Stimulated activated CD8-positive, alpha-beta memory T cell treated with anti-CD3 and anti-CD28 coated beads, Interleukin-15, amount 100 ng/mL, for 48 hours (primary cell): Measurements from ENCODE around the gene MAN1C1.

Source experiments
- DNase-seq, 2 donors: peaks; one replicate each; pipeline ENCODE4 v3.0.0-alpha.2; 2020; ENCODE audit warnings: low read depth in 2 of 2

The MAN1C1 gene

GRCh38 chr1:25614501-25615171 is 2.0 kb upstream of the MAN1C1 start:
- no peak for DNase-seq

- no peak for DNase-seq
These were observed 1.4 kb upstream of the MAN1C1 start for GRCh38 chr1:25615172-25615541.

GRCh38 chr1:25615563-25616094 is 962 bp upstream of the MAN1C1 start:
- no peak for DNase-seq

DNA sequence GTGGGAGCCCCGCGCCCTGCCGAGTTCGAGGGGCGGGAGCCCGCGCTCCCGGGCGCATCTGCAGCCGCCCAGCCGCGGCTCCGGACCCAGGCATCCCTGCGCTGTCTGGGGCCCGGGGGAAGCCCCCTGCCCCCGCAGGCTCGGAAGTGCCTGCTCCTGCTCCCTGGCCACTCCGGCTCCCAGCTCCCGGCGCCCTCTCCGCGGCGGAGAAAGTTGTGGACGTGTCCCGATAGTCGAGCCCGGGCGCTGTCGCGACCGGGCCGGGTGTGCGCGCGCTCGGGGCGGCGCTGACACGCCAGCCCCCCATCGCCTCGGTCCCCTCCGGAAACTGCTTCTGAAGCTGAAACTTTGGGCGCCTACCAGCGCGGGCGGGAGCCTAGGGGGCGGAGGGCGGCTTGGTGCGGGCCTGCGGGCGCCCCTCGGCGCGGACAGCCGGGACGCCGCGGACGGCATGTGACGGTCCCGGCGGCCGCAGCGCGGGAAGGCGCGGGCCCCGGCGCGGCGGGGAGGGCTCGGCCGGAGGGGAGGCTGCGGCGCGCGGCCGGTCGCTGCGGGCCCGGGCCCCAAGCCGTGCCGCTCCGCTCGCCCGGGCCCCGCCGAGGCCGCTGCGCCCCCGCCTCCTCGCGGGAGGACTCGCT is 515 bp downstream of the MAN1C1 start:
- DNase-seq: no peak

DNA sequence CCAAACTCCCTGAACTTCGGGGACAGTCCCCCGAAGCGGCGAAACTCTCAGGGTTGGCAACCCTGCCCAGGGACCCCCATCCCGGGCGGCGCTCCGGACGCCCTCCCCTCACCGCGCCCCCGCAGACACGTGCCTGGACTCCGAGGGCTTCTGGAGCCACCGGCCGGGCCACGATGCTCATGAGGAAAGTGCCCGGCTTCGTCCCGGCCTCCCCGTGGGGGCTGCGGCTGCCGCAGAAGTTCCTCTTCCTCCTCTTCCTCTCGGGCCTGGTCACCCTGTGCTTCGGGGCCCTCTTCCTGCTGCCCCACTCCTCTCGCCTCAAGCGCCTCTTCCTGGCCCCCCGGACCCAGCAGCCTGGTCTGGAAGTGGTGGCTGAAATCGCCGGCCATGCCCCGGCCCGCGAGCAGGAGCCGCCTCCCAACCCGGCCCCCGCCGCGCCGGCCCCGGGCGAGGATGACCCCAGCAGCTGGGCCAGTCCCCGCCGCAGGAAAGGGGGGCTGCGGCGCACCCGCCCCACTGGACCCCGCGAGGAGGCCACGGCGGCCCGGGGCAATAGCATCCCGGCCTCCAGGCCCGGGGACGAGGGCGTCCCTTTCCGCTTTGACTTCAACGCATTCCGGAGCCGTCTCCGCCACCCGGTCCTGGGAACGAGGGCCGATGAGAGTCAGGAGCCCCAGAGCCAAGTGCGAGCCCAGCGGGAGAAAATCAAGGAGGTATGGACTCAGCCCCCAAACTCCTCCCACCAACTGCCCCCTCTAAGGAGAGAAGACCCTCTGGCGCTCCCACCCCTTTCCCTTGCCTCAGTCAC is 1.2 kb downstream of the MAN1C1 start:
- no peak for DNase-seq

- DNase-seq: no peak
These were observed 1.8 kb downstream of the MAN1C1 start for GRCh38 chr1:25618433-25618808.

GRCh38 chr1:25619101-25619890 is 2.7 kb downstream of the MAN1C1 start:
- no peak for DNase-seq

DNA sequence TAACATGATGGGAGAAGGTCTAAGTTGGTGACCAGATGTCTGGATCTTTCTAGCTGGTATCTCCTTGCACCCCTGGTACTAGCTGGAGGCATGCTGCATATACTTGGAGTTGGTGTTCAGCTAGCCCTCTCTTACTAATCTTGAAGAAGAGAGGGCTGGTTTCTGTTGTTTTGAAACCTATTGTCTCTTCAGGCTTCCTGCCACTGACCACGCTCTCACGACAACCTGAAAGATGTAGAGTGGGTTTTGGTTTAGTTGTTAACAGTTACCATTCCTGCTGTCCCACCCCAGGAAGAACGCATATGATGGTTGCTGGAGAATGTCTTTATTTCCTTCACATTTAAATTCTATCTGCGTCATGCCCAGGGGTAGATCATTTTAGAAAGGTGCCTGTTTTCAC is 3.6 kb downstream of the MAN1C1 start:
- DNase-seq: no peak

- DNase-seq: no peak
These were observed 4.2 kb downstream of the MAN1C1 start for GRCh38 chr1:25620701-25621350.

GRCh38 chr1:25621876-25622275 is 5.3 kb downstream of the MAN1C1 start:
- DNase-seq: no peak

DNA sequence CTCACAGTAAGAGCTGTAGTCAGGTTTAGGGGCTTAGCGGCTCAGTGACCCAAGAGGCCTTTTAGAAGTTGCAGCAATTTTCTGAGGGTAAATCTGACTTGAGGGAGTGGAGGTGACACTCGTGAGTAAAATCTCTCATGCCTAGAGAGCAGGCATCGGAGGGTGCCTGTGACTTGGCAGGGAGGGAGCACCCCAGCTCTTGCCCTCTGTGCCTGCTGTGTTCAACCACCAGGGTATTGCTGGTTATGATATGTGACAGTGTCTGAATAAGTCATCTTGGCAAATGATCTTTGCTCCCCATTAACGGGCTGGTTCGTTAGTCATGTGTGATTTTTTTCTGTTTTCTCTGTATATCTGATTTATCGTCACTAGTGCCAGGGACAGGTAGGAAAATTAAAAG is 5.9 kb downstream of the MAN1C1 start:
- DNase-seq: no peak

DNA sequence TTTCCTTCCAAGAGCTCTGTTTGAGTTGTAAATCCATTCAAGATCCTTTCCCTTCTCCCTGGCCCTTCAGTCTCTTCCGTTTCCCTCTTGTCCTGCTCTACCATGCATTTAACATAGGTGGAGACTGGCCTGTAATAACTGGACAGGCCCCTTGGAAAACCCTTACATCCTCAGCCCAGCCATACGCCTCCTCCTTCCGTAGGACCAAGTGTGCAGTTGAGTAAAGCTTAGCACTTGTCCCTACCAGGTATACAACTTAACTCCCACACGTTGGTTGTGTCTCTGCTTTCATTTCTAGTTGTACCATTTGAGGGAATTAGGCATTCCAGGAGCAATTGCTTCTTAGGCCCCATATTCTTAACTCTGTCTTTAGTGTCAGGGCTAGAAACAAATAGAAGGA is 6.4 kb downstream of the MAN1C1 start:
- DNase-seq: no peak

DNA sequence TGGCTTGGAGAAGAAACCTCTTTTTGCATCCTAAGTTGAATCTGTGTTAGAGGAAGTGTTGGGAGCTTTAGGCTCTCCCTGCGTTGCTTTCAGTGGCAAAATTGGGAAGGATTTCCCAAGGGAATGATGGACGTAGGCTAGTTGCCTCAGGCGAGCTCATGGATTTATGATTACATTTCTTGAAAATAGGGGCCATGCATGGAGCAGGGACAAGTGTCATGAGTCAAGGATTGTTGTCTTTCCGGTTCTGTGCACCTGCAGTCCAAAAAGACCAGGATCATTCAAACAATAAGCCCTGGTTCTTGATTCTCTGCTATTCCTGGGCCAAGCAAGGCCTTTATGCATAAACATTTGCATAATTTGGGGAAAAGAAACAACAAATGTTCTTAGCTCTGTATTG is 7.1 kb downstream of the MAN1C1 start:
- no peak for DNase-seq

GRCh38 chr1:25624156-25624555 is 7.6 kb downstream of the MAN1C1 start:
- no peak for DNase-seq

- no peak for DNase-seq
These were observed 8.0 kb downstream of the MAN1C1 start for GRCh38 chr1:25624604-25625003.

DNA sequence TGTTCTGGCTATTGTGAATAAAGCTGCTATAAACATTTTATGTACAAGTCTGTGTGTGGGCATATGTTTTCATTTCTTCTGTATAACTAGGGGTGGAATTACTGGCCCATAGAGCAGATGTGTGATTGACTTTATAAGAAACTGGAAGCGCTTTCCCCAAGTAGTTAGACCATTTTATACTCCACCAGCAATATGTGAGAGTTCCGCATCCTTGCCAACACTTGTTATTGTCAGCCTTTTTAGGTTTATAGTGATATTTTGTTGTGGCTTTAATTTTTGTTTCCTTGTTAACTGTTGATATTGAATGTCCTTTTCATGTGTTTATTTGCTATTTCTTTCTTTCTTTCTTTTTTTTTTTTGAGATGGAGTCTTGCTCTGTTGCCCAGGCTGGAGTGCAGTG is 9.4 kb downstream of the MAN1C1 start:
- no peak for DNase-seq

DNA sequence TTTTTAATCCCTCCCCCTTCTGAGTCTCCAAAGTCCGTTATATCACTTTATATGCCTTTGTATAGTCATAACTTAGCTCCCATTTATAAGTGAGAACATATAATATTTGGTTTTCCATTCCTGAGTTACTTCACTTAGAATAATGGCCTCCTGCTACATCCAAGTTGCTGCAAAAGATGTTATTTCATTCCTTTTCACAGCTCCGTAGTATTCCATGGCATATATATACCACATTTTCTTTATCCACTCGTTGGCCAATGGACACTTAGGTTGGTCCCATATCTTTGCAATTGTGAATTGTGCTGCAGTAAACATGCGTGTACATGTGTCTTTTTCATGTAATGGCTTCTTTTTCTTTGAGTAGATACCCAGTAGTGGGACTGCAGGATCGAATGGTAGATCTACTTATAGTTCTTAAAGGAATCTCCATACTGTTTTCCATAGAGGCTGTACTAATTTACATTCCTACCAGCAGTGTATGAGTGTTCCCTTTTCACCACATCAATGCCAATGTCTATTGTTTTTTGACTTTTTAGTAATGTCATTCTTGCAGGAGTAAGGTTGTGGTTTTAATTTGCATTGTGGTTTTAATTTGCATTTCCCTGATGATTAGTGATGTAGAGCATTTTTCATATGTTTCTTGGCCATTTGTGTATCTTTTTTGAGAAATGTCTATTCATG is 12.3 kb downstream of the MAN1C1 start:
- DNase-seq: no peak

- DNase-seq: no peak
These were observed 13.2 kb downstream of the MAN1C1 start for GRCh38 chr1:25629836-25630235.

- no peak for DNase-seq
These were observed 15.3 kb downstream of the MAN1C1 start for GRCh38 chr1:25631750-25632485.

GRCh38 chr1:25634066-25634465 is 17.5 kb downstream of the MAN1C1 start:
- no peak for DNase-seq
